ENCODE results near the gene HTRA3. TPM values are rescaled to one million over a fixed set of nuclear protein-coding genes. Genes with fewer than 3 reads are reported as not detected.

HTRA3 gene
- total and polyA plus RNA-seq, 4 experiments from 2014 or later: not detected

GRCh38 chr4:8289956-8290700 is 20.6 kb downstream of the HTRA3 start:
- no peak overlapping the region for H3K27ac ChIP-seq (ENCODE audit: low read depth, low read length)
- no peak overlapping the region for H3K4me3 ChIP-seq (ENCODE audit: low read length in 2 of 2)
- no peaks in the 10 kb centered on the region for H3K36me3 ChIP-seq (ENCODE audit: insufficient read depth, low read length)
- Mint-ChIP-seq H3K9me3 (peaks cover 0 to 4% (median 0%) of the 10 kb centered on the region in 8 donors), H3K4me3 (no peak overlapping the region), H3K27ac (peak overlapping the region in 1 of 7 donors; percentile 18), H3K27me3 (peaks cover 0 to 2% of the 10 kb centered on the region in 2 donors), H3K4me1 (no peaks in the 10 kb centered on the region), H3K36me3 (no peaks in the 10 kb centered on the region)
- no peaks in the 10 kb centered on the region for H3K9me3 ChIP-seq (ENCODE audit: control insufficient read depth in 1 of 2, low read length in 2 of 2)
- DNase-seq: no peak
- no peaks in the 10 kb centered on the region for H3K4me1 ChIP-seq (ENCODE audit: insufficient read depth, low read length)
- CTCF ChIA-PET (ENCODE audit: partially characterized antibody): no interaction called here
- POLR2A ChIA-PET (ENCODE audit: partially characterized antibody): no interaction called here
- intact Hi-C loops (cut with micrococcal nuclease): no loop called here
- no peaks in the 10 kb centered on the region for H3K27me3 ChIP-seq (ENCODE audit: insufficient read depth, low read length)

- Histone ChIP-seq H3K4me1 (ENCODE audit: insufficient read depth, low read length) (no peaks in the 10 kb centered on the region), H3K4me3 (ENCODE audit: low read length in 2 of 2) (no peak overlapping the region), H3K27me3 (ENCODE audit: insufficient read depth, low read length) (no peaks in the 10 kb centered on the region), H3K36me3 (ENCODE audit: insufficient read depth, low read length) (no peaks in the 10 kb centered on the region), H3K9me3 (ENCODE audit: control insufficient read depth in 1 of 2, low read length in 2 of 2) (no peaks in the 10 kb centered on the region), H3K27ac (ENCODE audit: low read depth, low read length) (no peak overlapping the region)
- H3K27ac Mint-ChIP-seq: peak overlapping the region in 2 of 7 donors; percentile 18 to 71
- no peaks in the 10 kb centered on the region for H3K4me1 Mint-ChIP-seq
- H3K4me3 Mint-ChIP-seq: no peak overlapping the region
- no peaks in the 10 kb centered on the region for H3K36me3 Mint-ChIP-seq
- H3K27me3 Mint-ChIP-seq: peaks cover 0 to 2% of the 10 kb centered on the region in 2 donors
- POLR2A ChIA-PET (ENCODE audit: partially characterized antibody): no interaction called here
- no peak for DNase-seq
- intact Hi-C loops (cut with micrococcal nuclease): no loop called here
- CTCF ChIA-PET (ENCODE audit: partially characterized antibody): no interaction called here
- peaks cover 0 to 4% (median 0%) of the 10 kb centered on the region in 8 donors for H3K9me3 Mint-ChIP-seq
Observed at GRCh38 chr4:8290701-8290970, 21.1 kb downstream of the HTRA3 start.

GRCh38 chr4:8291036-8291682 is 21.6 kb downstream of the HTRA3 start:
- intact Hi-C loops (cut with micrococcal nuclease): no loop called here
- Mint-ChIP-seq H3K27ac (no peak overlapping the region), H3K4me1 (no peaks in the 10 kb centered on the region), H3K36me3 (no peaks in the 10 kb centered on the region), H3K4me3 (no peak overlapping the region), H3K27me3 (peaks cover 0 to 2% of the 10 kb centered on the region in 2 donors), H3K9me3 (peaks cover 0 to 4% (median 0%) of the 10 kb centered on the region in 8 donors)
- H3K9me3 ChIP-seq (ENCODE audit: control insufficient read depth in 1 of 2, low read length in 2 of 2): no peaks in the 10 kb centered on the region
- ChIA-PET CTCF (ENCODE audit: partially characterized antibody) (no interaction called here), POLR2A (ENCODE audit: partially characterized antibody) (no interaction called here)
- DNase-seq: no peak
- H3K36me3 ChIP-seq (ENCODE audit: insufficient read depth, low read length): no peaks in the 10 kb centered on the region
- no peak overlapping the region for H3K4me3 ChIP-seq (ENCODE audit: low read length in 2 of 2)
- H3K4me1 ChIP-seq (ENCODE audit: insufficient read depth, low read length): no peaks in the 10 kb centered on the region
- peaks cover 4% of the 10 kb centered on the region for H3K27me3 ChIP-seq (ENCODE audit: insufficient read depth, low read length)
- H3K27ac ChIP-seq (ENCODE audit: low read depth, low read length): no peak overlapping the region

- ChIA-PET POLR2A (ENCODE audit: partially characterized antibody) (no interaction called here), CTCF (ENCODE audit: partially characterized antibody) (no interaction called here)
- H3K36me3 ChIP-seq (ENCODE audit: insufficient read depth, low read length): no peaks in the 10 kb centered on the region
- H3K9me3 ChIP-seq (ENCODE audit: control insufficient read depth in 1 of 2, low read length in 2 of 2): no peaks in the 10 kb centered on the region
- H3K4me3 Mint-ChIP-seq: no peak overlapping the region
- no peaks in the 10 kb centered on the region for H3K36me3 Mint-ChIP-seq
- H3K9me3 Mint-ChIP-seq: peaks cover 0 to 4% (median 0%) of the 10 kb centered on the region in 8 donors
- no peak for DNase-seq
- H3K27me3 Mint-ChIP-seq: no peaks in the 10 kb centered on the region
- no peak overlapping the region for H3K4me3 ChIP-seq (ENCODE audit: low read length in 2 of 2)
- H3K27me3 ChIP-seq (ENCODE audit: insufficient read depth, low read length): peaks cover 4% of the 10 kb centered on the region
- H3K4me1 ChIP-seq (ENCODE audit: insufficient read depth, low read length): no peaks in the 10 kb centered on the region
- no peak overlapping the region for H3K27ac ChIP-seq (ENCODE audit: low read depth, low read length)
- intact Hi-C loops (cut with micrococcal nuclease): no loop called here
- no peaks in the 10 kb centered on the region for H3K4me1 Mint-ChIP-seq
- no peak overlapping the region for H3K27ac Mint-ChIP-seq
Observed at GRCh38 chr4:8291701-8292477, 22.3 kb downstream of the HTRA3 start.

- ChIA-PET CTCF (ENCODE audit: partially characterized antibody) (interaction anchor here (0.6 kb wide), 1 partner anchor 9 kb away, joined by 3 read pairs; no protein-coding TSS in a partner anchor), POLR2A (ENCODE audit: partially characterized antibody) (no interaction called here)
- no peaks in the 10 kb centered on the region for H3K36me3 ChIP-seq (ENCODE audit: insufficient read depth, low read length)
- no peaks in the 10 kb centered on the region for H3K9me3 ChIP-seq (ENCODE audit: control insufficient read depth in 1 of 2, low read length in 2 of 2)
- Mint-ChIP-seq H3K27me3 (no peaks in the 10 kb centered on the region), H3K27ac (no peak overlapping the region), H3K9me3 (peaks cover 0 to 4% (median 0%) of the 10 kb centered on the region in 8 donors), H3K4me3 (no peak overlapping the region), H3K4me1 (no peaks in the 10 kb centered on the region), H3K36me3 (no peaks in the 10 kb centered on the region)
- H3K4me3 ChIP-seq (ENCODE audit: low read length in 2 of 2): no peak overlapping the region
- H3K27ac ChIP-seq (ENCODE audit: low read depth, low read length): no peak overlapping the region
- H3K4me1 ChIP-seq (ENCODE audit: insufficient read depth, low read length): no peaks in the 10 kb centered on the region
- intact Hi-C loops (cut with micrococcal nuclease): no loop called here
- DNase-seq: no peak
- peaks cover 4% of the 10 kb centered on the region for H3K27me3 ChIP-seq (ENCODE audit: insufficient read depth, low read length)
Observed at GRCh38 chr4:8292478-8293107, 23.0 kb downstream of the HTRA3 start.

- Mint-ChIP-seq H3K4me3 (no peak overlapping the region), H3K27ac (no peak overlapping the region), H3K4me1 (no peaks in the 10 kb centered on the region), H3K9me3 (peaks cover 0 to 4% (median 0%) of the 10 kb centered on the region in 8 donors), H3K27me3 (peaks cover 0 to 3% of the 10 kb centered on the region in 2 donors), H3K36me3 (no peaks in the 10 kb centered on the region)
- no peak for DNase-seq
- ChIA-PET CTCF (ENCODE audit: partially characterized antibody) (interaction anchor here (0.6 kb wide), 1 partner anchor 8 kb away, joined by 3 read pairs; no protein-coding TSS in a partner anchor), POLR2A (ENCODE audit: partially characterized antibody) (no interaction called here)
- Histone ChIP-seq H3K9me3 (ENCODE audit: control insufficient read depth in 1 of 2, low read length in 2 of 2) (no peaks in the 10 kb centered on the region), H3K27me3 (ENCODE audit: insufficient read depth, low read length) (peaks cover 4% of the 10 kb centered on the region), H3K4me3 (ENCODE audit: low read length in 2 of 2) (no peak overlapping the region), H3K36me3 (ENCODE audit: insufficient read depth, low read length) (no peaks in the 10 kb centered on the region), H3K4me1 (ENCODE audit: insufficient read depth, low read length) (no peaks in the 10 kb centered on the region), H3K27ac (ENCODE audit: low read depth, low read length) (no peak overlapping the region)
- intact Hi-C loops (cut with micrococcal nuclease): no loop called here
Observed at GRCh38 chr4:8293131-8293975, 23.8 kb downstream of the HTRA3 start.
